Effector CD4-positive, alpha-beta T cell (primary cell): ENCODE results near the gene SLC48A1.

Source experiments
- DNase-seq: peaks from one replicate; pipeline ENCODE4 v3.0.0-alpha.2; 2020

The SLC48A1 gene

DNA sequence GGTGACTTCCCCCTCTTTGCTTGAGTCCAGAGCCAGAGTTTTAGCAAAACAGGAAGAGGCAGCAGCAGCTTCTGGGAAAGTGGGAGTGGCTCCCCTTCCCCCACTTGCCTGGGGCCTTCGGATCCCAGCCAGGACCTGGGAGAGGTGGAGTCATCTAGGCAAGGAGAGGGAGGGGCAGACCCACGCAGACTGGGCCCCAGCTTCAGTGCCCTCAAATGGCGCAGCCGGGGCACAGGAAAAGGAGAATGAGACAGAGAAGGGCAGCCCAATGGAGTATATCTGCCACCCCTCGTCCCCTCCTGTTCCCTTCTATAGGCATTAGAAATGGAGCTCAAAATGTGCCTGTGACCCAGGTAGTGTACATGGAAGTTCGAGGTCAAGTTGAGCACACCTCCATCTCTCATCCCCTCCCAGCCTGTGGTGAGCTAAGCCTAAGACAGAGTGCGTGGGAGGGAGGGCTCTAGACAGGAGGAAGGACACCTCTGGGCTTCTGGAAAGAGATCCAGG is 56.0 kb downstream of the SLC48A1 start:
- DNase-seq: no peak

DNA sequence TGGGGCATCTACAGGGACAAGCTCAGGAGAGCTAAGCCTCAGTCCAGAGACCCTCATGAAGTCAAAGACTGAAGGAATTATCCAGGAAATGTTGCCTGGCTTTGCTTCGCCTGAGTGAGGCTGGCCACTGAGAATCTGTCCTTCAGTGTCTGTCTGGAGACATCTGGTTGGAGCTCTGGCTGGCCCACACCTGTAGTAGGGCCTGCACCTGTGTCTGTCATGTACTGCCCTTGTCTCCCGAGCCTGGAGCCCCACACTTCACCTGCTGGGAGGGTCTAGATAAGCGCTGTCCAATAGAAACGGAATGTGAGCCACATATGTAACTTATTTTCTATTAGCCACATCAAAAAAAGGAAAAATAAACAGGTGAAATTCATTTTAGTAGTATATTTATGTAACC is 56.5 kb downstream of the SLC48A1 start:
- DNase-seq: no peak
